CD4-positive, alpha-beta T cell treated with Interleukin-21 for 1 hour (primary cell): ENCODE data around the gene TMF1.

Experiments used
- DNase-seq: peaks from one replicate; pipeline ENCODE4 v3.0.0-alpha.2; 2020

The TMF1 gene

DNA sequence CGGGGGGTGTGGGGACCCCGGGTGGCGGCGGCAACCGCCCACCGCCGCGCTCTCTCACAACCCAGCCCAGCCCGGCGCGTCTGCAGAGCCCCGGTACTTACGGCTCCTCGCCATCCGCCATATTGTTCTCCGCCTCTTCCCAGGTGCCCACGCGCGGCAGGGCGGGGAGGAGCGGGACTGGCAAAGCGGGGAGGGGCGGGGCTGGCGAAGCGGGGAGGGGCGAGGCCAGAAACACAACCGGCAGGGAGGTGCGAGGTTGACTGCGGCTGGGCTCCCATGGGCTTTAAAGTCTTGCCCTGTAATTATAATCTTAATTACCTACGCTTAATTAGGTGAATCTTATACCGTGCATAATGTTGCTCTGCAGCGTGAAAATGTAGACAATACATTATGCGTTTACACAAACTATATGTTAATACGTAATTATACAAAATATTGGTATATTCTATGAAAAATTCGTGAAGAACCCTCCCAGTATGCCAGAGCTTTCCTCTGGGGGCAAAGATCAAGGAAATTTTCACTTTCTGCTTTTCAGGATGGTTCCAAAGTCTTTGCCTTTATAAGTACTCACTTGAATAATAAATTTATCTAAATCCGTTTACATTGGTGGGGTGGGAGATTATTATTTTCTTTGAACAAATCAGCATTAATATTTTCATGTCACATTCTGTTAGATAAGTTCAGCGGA is 28.2 kb upstream of the TMF1 start, which contains the start of gene UBA3:
Gene UBA3, minus strand, starts transcription at position 133 of the 688 bp plus-strand sequence. Its CDS starts 12 bp downstream, at position 121.
- peak; percentile 92 for DNase-seq

DNA sequence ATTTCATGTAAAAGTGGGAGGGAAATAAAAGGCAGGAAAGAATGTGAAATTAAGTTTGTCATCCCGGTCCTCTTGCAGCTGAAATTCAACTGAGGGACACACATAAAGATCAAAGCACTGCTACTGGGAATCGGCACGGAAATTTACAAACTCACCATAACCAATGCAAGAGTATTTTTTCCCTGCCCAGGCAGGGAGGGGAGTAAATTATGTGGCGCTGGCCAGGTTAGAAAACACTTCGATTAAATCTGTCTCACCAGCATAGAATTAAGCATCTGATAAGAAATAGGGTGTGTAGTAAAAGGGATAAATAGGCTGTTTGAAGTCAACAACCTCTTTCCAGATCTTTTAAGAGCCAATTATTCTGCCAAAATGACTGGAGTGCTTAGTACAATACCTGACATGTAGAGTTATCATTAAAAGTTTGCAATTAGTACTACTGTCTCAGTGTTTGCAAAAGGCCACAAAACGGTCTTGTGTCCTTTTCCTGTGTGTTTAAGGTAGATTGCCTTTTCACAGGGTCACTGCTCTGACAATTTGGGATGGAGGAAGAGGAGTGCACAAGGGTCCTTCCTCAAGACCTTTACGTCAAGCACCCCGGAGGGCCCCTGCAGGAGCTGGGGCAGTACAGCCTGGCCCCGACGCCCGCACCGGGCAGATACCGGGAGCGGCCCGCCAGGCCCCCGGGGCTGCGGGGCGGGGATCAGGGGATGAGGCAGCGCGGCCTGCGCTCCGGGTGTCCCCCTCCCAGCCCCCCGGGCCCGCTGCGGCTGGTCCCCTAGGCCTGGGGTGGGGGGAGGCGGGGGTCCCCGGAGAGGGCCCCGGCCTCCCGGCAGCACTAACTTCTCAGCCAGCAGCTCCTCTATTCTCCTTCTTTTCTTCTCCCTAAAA is 27.4 kb upstream of the TMF1 start:
- no peak for DNase-seq

DNA sequence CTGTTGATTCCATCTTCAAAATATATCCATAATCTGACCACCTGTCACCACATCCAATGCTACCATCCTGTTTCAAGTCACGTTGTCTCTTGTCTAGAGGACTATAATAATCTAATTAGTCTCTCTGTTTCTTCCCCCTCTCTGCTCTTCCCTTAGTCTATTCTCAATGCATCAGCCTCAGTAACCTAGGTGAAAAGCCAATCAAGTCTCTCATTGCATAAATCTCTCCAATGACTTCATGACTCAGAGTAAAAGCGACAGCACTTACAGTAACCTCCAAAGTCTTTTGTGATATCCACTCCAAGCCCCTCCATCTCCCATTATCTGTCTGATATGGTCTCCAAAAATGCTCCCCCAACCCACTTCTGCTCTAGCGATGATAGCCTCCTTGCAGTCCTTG is 20.8 kb upstream of the TMF1 start:
- DNase-seq, result no peak

DNA sequence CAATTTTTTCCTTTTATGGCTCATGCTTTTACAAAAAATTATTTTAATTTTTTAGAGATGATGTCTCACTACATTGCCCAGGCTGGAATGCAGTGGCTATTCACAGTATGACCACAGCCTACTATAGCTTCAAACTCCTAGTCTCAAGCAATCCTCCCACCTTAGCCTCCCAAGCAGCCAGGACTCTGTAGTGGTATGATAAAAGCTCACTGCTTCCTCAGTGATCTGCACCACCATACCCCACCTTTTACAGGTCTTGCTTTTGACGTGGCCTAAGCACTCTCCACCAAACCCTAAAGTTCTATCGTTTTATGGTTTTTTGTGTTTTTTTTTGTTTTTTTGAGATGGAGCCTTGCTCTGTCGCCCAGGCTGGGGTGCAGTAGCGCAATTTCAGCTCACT is 14.0 kb upstream of the TMF1 start:
- DNase-seq, result no peak

DNA sequence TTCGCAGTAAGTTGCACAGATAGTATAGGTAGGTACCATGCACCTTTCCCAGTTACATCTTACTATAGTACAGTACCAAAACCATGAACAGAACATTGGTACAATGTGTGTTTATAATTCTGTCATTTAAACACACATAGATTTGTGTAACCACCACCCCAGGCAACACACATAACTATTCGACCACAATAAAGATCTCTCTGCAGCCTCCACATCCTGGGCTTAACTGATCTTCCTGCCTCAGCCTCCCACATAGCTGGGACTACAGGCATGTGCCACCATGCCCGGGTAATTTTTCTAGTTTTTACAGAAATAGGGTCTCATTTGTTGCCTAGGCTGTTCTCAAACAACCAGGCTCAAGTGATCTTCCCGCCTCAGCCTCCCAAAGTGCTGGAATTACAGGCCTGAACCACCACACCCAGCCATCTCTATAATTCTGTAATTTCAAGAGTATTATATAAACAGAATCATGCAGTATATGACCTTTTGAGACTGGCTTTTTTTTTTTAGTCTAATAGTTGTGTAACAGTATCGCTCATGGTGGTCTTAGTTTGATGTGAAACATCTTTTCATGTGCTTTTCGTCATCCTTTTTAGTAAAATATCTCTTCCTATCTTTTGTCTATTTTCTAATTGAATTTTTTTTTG is 13.3 kb upstream of the TMF1 start:
- DNase-seq, result peak; percentile 54

DNA sequence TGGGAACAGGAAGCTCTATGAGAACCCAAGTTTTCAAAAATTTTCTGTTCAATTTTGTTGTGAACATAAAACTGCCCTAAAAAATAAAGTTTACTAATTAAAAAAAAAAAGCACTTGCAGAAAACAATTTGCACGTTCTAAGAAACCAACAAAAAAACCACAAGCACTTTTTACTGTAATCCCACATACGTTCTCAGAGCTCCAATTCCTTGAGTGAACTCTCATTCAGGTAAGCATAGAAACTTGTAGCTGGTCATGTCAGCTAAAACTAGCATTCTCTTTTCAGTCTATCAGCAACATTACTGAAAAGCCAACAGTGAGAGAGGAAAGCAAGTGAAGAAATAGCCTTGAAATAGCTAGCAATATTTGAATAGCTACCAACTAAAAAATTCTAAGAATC is 11.5 kb upstream of the TMF1 start:
- peak; percentile 44 for DNase-seq

DNA sequence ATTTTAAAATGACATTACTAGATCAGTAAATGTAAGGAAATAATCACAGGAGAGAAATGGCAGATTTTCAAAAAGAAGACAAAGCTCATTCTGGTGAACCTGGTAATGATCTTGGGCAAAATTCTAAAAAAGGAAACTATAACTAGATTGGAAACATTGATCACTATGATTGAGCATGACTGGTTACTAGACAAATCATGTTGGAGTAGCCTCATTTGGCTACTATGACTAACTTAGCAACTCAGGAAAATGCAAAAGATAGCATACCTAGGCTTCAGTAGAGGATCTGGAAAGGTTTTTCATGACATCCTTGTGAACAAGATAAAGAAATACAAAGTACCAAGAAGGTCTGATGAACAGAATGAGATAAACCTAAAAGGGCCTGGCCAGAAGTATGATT is 7.6 kb upstream of the TMF1 start:
- no peak for DNase-seq

DNA sequence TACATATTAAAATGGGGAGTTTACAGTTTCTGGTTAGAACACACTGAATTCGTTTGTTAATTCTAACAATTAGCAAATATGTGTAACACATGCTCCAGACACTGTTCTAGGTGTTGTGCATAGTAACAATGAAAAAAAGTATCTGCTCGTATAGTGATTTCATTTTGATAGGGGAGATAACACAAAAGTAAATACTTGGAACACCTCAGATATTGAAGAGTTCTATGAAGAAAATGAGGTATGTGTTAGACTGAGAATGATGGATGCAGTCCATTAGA is 6.8 kb upstream of the TMF1 start:
- DNase-seq, result no peak

DNA sequence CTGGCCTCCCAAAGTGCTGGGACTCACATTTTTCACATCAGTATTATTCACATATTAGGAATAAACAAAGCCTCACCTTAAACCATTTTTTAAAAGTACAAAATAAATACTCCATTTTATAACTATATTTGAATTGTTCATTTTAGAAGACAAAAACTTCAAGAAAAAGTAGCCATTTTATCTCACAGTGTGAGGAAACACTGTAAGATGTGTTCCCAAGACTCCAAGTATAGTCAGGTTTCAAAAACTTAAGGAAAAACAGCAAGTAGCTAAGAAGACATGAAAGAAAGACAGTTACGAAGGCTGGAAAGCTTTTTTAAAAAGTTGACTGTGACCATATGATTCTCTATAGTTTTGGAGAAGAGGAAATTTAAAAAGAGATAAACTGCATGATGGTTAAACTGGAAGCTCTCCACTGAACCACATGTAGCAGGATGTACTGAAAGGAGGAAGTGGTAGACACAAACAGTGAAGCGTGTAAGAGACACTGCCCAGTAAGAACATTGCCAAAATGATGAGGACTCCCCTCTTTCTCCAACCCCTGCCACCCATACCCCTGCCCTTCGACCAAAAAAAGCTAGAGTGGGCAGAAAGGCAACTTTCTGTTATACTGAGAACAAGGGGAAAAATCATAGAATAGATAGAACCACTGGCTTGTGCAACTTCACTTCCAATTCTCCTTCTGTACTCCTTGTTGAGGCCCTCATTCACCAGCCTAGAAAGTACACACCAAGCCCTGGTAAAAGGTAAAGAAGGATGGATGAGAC is 6.2 kb upstream of the TMF1 start:
- DNase-seq, result peak; percentile 48

DNA sequence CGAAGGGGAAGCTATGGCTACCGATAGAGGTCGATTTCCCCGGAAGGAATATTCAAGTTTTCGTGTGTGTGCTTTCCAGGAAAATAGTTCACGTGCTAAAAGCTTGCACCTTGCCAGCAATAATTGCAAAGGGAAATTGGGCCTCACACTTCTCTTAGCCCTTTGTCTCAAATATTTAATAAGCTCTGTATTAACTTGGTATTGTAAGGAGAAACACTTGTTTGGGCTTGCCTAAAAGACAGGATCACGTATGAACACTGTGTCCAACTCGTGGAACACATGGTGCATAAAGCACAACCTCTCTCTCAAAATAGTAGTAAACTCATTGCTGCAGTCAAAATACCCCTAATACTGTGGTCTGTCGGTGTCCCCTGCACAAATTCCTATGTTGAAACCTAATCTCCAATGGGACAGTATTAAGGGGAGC is 352 bp upstream of the TMF1 start:
- no peak for DNase-seq

DNA sequence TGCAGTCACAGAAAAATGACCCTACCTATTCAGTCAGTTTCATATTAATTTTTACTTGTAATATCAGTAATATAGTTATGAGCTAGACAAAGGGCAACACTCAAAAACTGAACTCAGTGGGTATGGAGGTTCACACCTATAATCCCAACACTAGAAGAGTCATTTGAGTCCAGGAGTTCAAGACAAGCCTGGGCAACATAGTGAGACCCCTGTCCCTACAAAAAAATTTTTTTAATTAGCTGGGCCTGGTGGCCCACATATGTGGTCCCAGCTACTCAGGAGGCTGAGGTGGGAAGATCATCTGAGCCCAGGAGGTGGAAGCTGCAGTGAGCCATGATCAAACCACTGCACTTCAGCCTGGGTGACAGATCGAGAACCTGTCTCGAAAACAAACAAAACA is 3.1 kb downstream of the TMF1 start:
- DNase-seq, result no peak

DNA sequence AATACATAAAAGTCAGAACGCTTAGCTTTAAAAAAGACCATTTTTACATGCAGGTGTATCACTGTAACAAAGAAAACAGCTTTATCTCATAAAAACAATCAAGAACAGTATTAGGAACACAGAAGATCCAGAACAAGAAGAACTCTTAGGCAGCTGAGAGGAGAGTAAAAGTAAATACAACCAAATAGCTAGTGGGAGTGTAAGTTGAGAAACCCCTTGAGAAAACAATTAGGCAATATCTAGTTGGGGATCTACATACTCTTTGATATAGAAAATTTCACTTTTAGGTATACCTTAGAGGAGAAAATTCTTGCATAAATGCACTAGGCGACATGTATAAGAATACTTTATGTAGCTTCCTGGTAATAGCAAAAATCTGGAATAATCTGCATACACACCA is 7.5 kb downstream of the TMF1 start:
- no peak for DNase-seq

DNA sequence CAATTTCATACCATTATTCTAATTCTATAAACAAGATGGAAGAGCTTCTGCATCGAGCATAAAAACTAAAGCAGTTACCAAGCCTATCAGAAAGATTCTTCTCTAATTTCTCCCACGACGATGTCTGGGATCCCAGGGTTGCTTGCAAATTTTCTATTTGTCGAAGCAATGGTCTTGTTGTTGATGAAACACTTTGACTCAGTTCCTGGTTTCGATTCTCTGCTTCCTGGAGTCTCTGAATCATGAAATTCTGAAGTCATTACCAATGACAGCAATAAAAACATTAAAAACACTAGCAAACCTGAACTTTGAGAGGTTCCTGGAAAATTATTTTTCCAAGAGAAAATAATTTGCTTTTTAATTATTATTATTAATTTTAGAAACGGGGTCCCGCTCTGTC is 18.7 kb downstream of the TMF1 start:
- DNase-seq, result no peak

DNA sequence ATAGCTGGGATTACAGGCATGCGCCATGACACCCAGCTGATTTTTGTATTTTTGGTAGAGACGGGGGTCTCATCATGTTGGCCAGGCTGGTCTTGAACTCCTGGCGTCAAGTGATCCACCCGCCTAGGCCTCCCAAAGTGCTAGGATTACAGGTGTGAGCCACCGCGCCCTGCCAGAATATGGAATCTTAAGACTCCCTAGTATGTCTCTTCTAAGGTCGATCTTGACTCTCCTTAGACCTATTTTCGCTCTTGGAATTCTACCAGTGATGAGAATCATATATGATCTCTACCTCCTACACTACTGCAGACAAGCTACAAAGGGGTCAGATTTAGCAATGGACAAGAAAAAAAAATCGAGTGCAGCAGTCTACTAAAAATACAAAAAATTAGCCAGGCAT is 19.4 kb downstream of the TMF1 start:
- DNase-seq, result no peak

DNA sequence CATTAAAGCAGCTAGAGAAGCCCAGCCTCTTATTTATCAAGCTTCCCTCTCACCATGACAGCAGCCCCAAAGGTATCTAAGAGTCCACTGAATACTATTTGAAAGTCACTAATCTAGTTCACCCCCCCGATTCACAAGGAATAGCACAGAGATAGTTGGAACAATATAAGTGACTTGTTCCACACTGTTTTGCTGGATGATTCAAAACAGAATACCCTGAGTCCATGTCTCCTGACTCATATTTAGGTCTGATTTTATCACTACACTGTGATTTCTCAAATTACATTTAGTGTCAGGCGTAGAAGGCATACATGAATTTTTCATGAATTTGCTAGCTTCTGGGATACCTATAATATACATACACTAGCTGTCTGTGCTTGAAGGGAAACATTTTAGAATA is 20.0 kb downstream of the TMF1 start:
- no peak for DNase-seq

DNA sequence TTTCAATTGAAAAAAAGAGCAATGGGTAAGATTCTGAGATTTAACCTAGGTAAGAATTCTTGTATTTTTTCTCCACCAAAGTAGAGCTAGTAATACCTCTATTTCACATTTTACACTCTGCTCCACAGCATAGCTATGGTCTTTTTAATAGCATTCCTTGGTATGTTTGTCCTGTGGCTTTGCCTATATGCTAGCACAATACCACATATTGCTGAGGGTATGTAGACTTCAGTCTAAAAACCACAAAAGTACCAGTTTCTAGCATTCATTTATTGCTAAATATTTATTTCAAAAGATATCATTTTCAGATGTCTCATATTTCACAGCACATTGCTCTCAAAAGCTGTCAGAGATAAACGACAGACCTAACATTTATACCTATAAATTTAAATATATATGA is 20.5 kb downstream of the TMF1 start:
- no peak for DNase-seq

DNA sequence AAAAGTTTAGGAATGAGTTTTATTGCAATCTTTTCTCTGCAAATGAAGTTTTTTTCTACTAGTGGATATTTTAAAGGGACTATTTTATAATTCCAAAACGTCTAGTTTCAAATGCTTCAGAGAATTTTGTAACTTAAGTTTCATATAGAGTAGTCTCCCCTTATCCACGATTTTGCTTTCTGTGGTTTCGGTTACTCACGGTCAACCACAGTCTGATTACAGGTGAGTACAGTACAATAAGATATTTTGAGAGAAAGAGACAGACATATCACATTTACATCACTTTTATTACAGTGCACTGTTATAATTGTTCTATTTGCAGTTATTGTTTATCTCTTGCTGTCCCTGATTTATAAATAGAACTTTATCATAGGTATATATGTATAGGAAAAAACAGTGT is 31.3 kb downstream of the TMF1 start:
- DNase-seq, result no peak

DNA sequence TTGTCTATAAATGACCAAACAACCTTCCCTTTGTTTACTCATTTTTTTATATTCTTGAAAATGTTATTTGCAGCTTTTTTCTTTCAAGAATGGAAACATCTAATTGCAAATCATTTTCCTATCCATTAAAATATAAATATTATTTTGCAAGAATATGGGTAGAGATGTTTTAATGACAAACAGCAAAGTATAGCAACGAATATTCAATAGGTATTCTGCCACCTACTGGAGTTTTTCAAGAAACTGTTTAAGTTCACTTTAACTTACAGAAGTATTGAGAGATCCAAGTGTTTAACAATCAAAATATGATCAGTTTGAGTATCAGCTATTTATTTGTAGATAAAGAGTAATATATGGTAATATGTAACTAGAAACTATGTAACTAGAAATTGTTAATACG is 31.7 kb downstream of the TMF1 start:
- DNase-seq, result peak; percentile 7

DNA sequence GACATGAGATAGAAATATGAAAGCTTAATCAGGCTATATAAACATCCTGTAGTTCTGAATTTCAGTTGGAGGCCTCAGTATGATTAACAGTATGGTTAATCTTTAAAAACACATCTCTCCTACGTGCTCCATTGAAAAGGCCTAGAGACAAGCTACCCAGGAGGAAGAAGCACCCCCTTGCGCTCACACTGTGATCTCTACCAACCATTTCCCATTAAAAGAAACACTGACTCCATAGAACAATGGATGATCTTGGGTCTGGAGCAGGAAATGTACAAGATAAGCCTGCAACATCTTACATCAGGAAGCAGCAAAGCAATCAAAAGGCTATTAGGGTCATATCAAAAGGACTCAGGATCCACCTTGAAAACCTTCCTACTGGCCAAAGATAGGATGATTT is 35.2 kb downstream of the TMF1 start:
- DNase-seq, result no peak

DNA sequence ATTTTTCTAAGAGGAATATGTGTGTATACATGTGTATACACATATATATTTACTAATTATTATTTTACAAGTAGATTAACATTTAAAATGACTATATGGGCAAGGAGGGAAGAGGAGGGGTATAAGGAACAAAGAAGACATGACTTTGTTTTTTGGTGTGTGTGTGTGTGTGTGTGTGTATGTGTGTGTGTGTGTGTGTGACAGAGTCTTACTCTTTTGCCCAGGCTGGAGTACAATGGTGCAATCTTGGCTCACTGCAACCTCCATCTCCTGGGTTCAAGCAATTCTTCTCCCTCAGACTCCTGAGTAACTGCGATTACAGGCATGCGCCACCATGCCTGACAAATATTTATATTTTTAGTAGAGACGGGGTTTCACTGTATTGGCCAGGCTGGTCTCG is 36.0 kb downstream of the TMF1 start:
- no peak for DNase-seq

DNA sequence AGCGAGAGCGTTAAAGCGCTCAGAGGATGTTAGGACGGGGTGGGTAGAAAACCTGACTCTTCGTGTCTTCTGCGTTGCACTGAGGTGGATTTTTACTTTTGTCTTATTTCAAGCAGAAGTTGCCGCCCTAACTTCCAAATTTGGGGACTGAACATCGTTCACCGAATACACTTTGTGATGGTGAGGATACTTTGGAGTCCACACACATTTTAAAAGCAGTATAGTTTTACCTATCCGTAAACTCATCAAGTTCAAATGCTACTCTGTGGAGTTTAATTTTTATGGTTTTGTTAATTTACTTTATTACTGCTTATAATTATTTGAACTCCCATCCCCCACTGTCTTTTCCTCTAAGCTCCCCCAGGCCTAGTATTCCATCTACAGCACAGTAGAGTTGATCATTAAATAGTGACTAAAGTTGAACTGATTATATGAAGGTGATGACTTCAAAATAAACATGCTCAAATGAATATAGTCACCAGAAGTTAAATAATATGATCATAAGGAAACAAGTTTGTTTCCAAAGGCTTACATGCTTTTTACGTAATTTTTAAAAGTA is 38.0 kb downstream of the TMF1 start:
- no peak for DNase-seq

DNA sequence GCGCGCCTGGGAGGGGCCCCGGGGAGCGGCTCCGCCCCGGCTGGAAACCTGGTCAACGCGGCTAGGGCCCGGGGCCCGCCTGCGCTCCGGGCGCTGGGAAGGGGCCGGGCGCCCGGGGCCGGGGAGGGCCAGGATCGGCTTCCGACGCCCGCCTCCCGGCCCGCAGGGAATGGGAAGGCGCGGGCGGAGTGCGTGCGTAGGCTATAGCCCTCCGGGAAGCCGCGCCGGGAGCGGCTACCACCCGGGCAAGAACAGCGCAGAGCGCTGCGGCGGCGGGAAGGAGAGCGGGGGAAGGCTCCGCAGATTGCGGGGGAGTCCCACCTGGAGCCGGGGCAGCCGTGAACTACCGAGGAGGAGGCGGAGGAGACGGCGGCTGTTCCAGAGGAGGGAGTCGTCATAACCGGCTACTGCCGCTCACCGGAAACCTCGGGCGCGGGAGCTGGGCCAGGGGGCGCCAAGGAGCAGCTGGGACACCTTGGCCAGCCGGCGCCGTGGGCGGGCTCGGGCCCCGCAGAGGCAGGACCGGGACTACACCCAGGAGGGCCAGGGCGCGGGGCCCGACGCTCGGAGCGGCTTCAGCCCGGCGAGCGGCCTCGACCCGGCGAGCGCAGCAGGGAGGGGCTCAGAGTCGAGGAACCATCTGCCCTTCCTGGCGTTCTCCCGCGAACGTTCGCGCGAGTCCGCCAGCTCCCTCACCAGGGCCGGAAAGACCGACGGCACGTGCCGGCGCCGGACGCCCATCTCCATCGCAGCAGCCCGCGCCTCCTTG is 38.7 kb downstream of the TMF1 start, which contains the start of gene EOGT:
Gene EOGT, minus strand, starts transcription at position 432 of the 769 bp plus-strand sequence. CDS start 3,838 bp downstream, outside the sequence.
- peak; percentile 85 for DNase-seq
